DMS 273 treated with DMSO at 0.1 percent for 48 hours (cell line): ENCODE measurements around the gene WNT5A.
A peak's percentile ranks its signal among the peaks of the same experiment; 100 is the strongest.
"Not testable (repeated sequence)": the region's sequence is repeated elsewhere in the genome, so short reads cannot be mapped to it uniquely, and the experiment has no call there.

Experiments
- DNase-seq: peaks from one replicate; lab custom pipeline; 2025; lab: John Stamatoyannopoulos, UW

WNT5A gene

DNA sequence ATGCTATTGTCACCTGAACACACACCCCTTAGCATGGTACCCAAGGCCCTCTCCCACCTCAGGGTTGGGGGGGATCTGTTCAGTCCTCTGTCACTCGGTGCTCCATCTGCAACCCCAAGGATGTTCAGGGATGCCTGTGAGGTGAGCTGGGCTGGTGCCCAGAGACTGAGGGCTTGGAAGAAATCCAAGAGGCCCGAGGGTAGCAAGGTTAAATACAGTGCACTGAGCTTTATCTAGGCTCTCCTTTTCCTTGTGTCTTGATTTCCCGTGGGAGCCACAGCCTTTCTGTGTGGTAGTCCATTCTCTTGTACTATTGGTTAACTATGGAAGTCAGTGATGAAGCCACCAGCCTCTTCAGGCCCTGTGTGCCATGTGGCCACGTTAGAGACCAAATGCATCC, 18.7 kb upstream of the WNT5A start:
- DNase-seq: no peak

DNA sequence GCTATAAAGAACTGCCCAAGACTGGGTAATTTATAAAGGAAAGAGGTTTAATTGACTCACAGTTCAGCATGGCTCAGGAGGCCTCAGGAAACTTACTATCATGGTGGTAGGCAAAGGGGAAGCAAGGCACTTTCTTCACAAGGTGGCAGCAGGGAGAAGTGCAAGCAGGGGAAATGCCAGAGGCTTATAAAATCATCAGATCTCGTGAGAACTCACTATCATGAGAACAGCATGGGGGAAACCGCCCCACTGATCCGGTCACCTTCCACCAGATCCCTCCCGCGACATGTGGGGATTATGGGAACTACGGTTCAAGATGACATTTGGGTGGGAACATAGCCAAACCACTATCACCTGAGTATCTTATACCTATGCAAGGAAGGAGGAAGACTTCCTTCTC, 18.0 kb upstream of the WNT5A start:
- not testable (repeated sequence) for DNase-seq

- no peak for DNase-seq
These were observed 14.8 kb upstream of the WNT5A start for GRCh38 chr3:55501905-55502304.

DNA sequence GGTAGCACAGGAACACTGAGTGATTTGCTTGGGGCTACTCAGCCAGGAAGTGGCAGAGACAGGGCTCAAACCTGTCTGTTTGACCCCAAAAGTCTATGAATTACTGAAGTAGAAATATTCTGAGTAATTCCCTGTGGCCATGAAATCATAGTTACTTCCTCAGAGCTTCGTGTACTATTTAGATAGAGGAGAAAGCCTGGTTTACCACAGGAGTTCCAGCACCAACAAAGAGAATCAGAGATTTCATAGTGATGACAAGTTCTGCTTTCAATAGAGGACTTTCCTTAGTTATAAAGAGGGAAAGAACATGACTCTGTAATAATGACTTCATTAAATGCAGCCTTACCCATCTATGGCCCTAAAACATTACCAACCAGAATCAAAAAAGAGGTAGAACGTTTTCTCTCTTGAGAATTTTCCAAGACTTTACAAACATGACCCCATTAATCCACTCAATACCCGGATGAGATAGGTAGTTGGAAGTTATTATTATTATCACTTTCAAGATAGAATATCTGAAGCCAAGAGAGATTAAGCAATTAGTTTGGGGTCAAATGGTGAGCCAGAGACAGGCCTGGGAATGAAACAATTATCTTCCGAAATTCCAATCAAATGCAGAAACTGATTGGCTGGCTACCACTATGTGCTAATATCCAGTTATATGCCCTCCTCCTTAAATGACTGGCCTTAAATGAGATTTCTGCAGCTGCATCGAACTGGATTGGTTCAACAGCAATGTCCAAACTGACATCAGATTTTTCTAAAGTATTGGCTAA, 13.6 kb upstream of the WNT5A start:
- no peak for DNase-seq

DNA sequence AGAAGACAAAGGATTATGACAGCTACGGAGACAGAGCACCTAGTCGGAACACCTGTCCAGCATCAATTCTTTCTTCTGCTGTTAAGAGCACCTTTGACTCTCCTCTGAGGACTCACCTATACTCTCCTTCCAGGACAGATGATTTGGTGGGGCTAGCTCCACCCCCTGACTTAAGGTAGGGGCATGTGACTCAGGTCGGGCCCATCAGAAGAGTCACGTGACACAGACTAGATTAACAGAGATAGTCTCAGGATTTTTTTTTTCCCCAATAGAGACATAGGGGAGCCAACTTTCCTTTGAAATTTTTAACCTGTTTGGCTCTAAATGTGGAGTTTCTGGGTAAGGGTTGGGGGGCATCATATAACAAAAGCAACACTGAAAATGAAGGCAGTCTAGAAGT, 11.4 kb upstream of the WNT5A start:
- no peak for DNase-seq

DNA sequence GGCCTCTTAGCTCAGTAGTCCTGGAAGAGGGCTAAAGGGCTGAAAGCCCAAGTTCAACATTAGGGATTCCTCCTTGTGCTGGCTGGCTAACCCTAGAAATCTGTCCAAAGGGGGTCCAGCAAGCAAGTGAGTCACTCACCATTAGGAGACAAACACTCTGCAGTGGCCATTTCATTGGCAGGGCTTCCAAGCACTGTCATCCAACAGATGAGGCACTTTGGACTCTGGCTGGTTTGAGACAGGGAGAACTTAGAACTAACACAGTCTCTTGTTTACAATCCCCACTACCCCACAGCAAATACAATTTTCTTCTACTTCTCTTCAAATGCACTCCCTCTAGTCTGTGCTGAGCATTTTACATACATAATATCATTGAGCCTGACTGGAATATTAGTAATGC, 10.1 kb upstream of the WNT5A start:
- no peak for DNase-seq

DNA sequence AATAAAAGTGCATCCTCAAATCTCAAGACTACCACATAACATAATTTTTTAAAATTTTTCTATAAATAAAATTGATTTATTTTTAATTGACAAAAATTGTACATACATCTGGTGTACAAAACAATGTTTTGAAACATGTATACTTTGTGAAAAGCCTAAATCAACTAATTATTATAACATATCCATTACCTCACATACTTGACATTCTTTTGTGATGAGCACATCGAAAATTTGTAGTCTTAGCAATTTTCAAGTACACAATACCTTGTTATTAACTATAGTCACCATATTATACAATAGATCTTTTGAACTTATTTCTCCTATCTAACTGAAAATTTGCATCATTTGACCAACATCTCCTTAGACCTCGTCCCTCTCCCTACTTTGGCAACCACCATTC, 7.9 kb upstream of the WNT5A start:
- DNase-seq: no peak

DNA sequence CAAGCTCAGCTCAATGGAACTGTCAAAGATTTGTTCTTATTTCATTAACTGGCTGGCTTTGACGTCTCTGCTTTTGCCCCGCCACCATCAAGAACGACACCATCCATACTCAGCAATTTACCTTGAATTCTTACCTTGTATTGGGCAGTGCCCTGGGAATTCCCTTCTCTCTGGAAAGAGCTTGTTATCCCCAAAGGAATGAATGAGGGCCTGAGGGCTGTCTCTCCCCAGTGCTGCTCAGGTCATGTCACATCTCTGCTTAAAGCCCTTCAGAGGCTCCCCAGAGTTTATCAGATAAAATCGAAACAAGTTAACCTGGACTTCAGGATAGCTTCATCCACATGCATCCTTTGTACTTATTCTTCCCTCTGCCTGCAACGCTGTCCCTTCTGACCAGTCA, 5.9 kb upstream of the WNT5A start:
- no peak for DNase-seq

GRCh38 chr3:55491296-55491816, 4.2 kb upstream of the WNT5A start:
- DNase-seq: peak; percentile 24

GRCh38 chr3:55490276-55490913, 3.3 kb upstream of the WNT5A start:
- DNase-seq: no peak

DNA sequence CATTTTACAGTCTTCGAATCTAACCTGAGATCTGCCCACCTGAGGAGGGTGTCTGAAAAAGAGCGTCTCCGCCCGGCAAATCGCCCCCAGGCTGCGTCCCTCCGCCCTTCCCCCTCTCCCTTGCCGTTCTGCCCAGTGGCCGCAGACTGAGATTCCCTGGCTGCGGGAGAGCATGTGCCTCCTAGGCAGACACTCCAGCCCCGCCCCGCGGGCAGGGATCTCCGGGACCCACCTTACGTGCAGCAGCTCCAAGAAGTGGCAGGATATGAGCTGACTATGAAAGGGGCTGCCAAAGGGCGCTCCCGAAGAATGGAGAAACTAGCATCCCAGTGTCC, 2.7 kb upstream of the WNT5A start:
- DNase-seq: no peak

DNA sequence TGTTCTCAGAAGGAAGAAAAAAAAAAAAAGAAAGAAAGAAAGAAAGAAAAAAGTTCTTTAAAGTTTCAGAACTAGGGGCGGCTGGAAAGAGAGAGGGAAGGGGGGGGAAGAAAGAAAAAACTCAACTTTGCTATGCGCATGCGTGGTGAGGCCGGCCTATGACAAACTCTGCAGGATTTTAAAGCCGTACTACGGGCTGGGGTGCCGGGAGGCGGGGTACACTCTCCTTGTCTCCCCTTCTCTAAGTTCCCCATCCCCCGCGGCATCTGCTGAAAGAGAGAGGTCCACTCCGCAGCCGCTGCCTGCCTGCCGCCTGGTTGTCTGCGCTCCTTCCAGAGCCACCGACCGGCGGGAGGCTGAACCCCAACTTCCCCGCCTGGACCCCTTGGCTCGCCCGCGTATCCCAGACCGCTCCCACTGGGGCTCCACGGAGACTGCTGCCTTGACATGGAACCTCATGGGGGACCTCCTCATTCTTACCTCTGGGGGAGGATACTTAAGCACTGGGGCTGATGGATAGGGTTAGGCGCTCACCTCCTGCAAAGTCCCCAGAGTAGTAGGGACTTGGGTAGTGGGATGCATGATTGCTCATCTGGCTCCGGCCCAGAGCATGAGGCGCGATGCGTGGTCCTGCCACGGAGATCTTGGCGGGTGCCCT, 1.4 kb upstream of the WNT5A start:
- no peak for DNase-seq

- no peak for DNase-seq
These were observed 505 bp upstream of the WNT5A start for GRCh38 chr3:55487381-55488241.

DNA sequence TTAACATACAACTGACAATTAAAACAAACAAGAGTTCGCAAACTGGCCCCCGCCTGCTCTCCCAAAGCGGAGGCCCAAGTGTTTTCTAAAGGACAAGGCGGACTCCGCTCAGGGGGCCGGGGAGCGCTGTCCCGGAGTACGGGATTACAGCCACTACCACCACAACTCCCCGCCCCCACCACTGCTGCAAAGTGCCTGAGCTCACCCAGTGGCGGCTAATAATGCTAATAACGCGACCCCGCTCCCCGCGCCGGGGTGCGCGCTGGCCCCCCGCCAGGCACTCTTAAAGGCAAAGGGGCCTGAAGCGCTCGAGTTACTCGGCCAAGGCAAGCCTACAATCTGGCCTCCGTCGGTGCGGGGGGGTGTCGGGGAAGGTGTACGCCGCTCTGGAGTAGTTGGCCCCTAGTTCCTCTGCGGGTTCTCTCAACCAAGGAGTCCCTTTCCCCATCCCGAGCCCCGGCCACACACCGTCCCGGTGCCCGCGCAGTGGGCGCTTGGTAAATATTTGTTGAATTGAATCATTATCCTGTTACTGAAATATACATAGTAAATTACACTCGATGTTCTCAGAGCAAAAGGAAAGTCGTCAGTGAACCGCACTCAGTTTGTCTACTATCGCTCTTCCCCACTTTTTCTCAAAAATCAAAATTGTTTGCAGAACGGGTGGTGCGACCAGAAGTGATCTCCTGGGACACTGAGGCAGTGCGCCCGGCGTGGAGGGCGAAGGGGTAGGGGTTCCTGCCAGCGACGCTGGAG, 827 bp downstream of the WNT5A start:
- DNase-seq: no peak

DNA sequence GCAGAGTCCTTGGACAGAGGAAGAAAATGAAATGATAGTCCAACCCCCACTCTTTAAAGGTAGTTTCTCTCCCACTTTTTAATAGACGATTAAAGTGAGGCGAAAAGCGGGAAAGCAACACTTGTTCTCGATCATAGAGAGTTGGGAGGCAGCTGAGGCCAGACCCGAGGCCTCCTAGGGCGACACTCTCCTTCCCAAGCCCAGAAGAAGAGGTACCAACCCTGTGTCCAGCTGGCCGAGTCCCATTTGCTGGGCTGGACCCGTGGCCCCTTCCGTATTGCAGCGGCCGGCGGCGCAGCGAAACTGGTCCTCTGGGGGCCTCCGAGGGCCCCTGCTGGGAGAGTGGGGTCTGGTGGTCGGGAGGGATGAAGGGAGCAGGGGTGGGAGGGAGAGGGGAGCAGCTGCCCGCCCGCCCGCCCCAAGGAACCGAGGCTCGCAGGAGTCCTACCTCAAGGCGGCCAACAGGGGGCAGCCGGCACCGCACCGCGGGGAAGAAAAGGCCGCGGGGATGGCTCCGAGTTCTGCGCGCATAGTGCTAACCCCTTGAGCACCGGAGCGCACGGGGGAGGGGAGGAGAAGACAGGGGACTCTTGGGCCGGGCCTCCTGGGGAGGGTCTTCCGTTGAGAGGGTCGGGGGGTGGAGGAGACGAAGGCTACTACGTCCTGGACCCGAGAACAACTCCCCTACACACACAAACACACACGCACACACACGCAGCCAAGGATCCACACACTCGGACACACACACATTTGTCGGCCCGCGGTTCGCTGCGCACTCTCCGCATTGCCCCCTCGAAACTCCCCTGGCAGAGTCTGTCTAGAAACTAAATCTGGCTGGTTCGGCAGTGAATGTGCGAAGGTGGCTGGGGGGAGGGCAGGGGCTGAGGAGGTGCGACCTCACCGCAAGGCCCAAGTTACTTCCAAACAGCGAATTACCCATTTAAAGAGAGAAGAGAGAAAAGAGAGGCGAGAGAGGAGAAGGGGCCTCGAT, 2.0 kb downstream of the WNT5A start:
- peak; percentile 32 for DNase-seq

DNA sequence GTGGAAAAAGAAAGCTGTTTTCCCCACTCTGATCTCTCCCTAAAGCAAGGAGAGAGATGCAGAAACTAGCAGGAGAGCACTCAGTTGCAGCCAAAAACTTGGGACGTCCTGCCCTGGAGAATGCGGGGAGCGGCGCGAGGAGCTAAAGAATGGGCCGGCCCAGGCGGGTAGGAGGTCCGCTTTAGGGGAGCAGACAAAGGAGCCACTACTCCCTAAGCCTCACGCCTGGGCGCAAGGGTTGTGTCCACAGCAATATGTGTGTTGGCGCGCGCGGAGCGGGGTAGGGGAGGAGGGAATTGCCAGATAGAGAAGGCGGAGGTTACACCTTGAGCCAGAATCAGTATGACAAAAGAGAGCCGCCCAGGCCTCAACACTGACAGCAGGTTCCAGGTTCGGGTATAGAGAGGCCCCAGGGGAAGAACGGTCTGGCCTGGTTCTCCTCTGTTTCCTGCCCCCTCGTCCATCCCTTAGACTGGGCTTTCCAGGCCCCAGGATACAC, 2.9 kb downstream of the WNT5A start:
- no peak for DNase-seq

DNA sequence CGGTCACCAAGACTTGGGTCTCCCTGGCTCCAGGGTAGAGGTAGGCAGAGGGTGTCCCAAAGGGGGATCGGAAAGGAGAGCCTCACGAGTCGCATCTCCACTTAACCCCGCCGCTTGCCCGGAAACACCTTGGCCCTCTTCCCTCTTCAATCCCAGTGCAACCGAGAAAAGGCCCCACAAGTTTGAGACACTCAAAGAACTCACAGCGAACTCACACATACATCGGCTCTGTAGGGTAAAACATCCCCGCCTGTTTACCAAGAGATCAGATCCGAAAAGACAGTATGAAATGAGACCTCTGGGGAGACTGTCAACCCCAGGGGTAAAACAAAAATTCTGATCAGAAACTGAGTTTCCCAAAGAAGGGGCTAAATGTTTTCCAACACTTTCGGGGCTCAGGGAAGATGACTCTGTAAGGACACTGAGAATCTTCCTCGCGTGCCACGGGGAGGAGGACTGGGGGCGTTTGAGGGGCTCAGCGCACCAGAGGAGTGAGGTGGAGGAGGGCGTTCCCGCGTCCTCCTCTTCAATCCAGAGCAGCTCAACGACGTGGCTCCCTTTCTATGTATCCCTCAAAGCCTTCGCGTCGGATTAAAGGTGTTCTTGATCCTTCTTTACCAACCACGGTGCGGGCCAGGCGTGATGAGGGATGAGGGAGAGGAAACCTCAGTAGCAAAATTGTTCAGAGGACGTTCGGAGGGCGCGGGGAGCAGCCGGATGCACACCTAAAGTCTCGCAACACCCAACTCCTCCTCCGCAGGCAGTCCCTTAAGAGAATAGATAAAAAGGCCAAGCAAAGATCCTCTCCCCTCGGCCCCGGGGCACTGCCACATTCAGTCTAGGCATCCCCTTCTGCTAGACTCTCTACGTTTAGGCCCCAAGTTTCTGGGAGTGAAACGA, 3.7 kb downstream of the WNT5A start:
- no peak for DNase-seq

- DNase-seq: no peak
These were observed 4.5 kb downstream of the WNT5A start for GRCh38 chr3:55482496-55483195.
